Stimulated activated CD4-positive, alpha-beta T cell treated with anti-CD3 and anti-CD28 coated beads, Interleukin-4, amount 100 ng/mL, for 24 hours (primary cell): ENCODE measurements around the gene MRGPRF.
A peak's percentile ranks its signal among the peaks of the same experiment; 100 is the strongest.

ENCODE experiments used
- DNase-seq: peaks from one replicate; pipeline ENCODE4 v3.0.0-alpha.2; 2020

The MRGPRF gene

DNA sequence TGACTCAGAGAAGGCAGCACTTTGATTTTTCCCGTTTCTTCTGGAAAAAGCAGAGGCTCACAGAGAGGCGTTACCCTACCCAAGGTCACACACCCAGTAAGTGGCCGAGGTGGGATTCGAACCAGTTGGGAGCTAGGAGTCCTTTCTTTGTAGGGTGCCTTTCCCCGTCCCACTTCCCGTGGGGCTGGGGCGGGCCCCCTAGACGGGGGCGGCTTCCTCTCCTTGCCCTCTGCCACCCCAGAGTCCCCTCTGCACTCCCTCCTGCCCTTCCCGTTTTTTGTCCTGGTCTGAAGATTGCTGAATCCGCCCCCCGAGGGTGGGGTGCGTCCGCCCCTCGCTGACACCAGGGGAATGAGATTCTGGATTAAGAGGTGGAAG is 36.4 kb upstream of the MRGPRF start:
- peak; percentile 24 for DNase-seq

DNA sequence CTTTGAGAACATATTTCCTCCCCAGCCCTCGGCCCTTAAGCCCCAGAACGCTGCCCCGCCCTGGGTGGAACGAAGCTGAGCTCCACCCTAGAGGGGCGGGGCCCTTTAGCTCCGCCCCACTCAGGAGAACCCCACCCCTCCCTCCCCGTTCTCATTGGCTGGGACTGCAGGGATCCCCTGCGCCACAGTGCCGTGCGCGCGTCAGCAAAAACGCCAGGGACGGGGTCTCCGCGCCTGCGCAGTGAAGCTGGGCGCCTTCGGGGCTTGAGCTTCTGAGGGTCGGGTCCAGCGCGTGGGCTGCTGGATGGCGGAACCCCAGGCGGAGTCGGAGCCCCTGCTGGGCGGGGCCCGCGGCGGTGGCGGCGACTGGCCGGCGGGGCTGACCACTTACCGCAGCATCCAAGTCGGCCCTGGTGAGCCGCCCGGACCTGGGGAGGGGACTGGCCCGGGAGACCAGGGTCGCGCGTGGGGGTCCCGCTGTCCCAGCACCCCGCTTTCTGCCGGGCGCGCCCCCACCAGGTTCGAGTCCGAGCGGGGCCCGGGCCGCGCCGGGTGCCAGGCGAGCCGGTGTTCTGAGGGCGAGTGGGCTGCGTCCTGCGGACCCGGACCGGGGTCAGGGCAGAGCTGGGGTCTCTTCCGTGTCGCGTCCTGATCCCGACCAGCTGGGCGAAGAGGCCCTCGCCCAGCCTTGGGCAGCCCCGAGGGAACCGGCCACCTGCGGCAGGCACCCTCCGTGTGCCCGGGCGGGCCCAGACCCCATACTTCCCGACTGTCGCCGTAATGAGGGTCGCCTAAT is 35.8 kb upstream of the MRGPRF start, which contains the start of gene TPCN2:
Gene TPCN2, plus strand, starts transcription at position 239 of the 796 bp plus-strand sequence. Its CDS starts 66 bp downstream, at position 305.
- DNase-seq, result peak; percentile 90

DNA sequence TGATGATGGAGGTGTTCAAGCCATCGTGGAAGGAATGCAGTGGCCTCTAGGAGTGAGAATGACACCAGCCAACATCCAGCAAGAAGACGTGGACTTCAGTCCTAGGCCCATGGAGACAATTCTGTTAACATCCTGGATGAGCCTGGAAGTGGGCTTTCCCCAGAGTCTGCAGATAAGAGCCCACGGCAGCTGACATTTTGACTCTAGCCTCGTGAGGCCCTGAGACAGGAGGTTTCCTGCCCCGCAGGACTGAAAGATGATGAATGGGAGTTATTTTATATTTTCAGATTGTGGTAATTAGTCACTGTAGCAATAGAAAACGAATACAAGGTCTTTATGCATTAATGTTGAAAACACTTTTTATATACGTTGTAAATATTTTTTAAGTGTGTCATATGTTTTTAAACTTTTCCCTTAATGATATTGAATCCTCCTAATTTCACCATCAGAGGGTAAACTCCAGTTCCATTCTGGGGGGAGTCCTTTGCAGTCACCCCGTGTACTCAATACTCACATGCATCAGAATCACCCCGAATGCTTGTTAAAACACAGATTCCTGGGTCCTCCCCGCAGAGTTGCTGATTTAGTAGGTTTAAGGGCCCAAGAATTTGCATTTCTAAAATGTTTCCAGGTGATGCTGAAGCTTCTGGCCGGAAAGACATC is 35.1 kb upstream of the MRGPRF start:
- no peak for DNase-seq

DNA sequence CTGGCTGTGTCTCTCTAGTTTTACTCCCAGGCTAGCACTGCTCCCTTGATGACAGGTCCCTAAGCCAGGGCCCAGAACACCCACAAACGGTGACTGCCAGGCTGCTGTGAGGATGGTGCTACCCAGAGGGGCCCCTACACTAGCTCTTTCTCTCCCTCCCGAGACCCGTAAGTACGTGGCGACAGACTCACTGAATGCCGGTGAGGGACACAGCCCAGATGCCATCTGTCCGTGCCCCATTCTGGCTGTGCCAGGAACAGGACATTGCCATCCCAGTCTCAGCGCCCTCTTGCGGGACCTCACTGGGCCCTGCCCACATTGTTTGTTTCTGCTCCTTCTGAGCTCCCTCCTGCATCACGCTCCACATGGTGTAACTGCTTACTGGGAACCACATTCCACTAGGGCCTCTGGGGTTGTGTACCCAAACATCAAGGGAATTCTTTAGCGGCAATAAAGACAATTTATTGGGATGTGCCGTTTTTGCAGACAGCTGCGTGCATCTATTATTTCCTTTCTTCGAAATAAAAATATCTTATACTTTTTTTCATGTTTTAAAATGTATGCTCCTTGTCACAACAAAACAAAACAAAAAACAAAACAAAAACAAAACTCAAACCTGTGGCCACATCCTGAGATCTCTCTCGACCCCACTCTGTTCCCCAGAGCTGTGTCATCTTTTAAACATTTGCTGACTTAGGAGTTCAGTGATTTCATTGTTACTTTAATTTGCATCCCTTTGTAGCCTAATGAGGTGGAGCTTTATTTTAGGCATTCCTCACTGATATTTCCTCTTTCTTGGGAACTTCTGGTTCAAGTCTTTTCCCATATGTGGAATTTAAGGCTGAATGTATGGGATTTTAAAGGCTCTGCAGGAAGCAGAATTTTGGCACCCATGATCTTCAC is 31.3 kb upstream of the MRGPRF start:
- DNase-seq, result no peak

DNA sequence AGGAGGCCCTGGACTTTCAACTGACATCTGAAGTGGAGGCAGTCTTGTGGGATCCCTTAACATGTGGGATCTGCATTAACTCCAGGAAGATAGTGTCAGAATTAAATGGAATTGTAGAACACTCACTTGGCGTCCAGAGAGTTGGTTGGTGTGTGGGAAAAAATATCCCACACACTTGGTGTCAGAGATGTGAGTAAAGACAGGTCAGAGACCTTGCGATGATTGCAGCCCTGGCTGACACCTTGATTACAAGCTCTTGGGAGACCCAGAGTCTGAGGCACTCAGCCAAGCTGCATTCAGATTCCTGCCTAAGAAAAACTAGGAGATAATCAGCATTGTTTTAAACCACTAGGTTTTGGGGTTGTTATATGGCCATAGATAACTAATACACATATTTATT is 28.5 kb upstream of the MRGPRF start:
- no peak for DNase-seq

DNA sequence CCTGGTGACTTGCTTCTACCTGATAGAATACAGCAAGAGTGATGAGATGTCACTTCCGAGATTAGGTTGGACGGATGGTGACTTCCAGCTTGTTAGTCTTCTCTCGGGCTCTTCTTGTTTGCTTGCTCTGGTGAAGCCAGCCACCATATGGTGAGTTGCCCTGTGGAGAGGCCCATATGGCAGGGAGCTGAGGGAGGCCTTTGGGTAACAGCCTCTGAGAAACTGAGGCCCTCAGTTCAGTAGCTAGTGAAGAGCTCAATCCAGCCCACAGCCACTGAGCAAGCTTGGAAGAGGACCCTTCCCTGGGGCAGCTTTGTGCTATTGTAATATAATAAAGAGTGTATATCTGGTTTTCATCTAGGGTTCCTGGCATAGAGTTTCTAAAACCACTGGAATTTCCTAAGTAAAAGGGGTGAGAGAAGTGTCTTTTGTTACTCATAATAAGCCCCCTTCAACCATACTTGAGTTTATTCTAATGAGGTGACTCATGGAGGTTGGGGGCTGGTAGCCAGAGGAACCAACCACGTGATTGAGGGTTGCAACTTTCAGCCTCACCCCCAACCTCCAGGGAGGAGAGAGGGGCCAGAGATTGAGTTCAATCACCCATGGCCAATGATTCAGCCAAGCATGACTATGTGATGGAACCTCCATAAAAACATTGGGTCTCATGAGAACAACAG is 27.7 kb upstream of the MRGPRF start:
- DNase-seq, result peak; percentile 30

DNA sequence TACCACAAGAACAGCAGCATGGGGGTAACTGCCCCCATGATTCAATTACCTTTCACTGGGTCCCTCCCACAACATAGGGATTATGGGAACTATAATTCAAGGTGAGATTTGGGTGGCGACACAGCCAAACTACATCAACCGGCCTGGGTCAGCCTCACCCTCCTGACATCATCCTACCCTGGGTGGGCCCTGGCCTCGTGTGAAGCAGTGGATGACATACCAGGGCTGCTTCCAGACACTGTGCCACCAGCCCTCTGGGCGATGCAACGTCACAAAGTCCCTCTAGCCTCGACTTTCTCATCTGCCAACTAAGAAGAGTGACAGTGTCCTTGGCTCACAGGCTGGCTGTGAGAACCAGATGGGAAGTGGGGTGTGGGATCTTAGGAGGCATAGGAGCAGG is 27.0 kb upstream of the MRGPRF start:
- DNase-seq, result no peak

DNA sequence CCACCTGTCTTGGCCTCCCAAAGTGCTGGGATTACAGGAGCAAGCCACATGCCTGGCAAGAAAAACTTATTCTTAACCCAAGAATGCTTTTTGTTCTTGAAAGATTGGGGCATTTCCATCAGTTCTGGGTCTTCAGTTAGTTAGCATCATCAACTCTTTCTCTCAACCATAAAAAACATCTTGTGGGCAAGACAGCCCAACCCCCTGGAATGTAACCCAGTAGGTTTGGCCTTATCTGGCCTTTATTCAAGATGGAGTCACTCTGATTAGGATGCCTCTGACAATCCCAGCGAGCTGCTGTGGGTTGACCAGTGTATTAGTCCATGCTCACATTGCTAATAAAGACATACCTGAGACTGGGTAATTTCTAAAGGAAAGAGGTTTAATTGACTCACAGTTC is 26.5 kb upstream of the MRGPRF start:
- DNase-seq, result no peak

DNA sequence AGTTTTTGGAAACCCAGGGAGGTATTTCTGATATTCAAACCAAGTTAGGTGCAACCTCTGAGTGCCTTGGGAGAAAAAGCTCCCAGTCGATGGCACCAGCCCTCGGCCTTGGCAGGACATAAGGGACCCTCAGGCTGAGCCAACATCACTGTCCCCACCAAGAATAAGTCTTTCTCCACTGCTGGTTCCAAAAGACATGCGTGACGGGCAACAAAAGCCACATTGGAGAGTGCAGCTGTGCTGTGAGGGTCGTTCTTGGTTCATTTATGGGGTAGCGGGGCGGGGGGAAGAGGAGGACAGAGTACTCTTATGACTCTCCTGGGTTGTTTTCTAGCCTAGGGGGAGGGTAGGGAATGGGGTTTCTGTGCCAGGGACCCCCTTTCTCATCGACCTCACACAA is 24.5 kb upstream of the MRGPRF start:
- no peak for DNase-seq

DNA sequence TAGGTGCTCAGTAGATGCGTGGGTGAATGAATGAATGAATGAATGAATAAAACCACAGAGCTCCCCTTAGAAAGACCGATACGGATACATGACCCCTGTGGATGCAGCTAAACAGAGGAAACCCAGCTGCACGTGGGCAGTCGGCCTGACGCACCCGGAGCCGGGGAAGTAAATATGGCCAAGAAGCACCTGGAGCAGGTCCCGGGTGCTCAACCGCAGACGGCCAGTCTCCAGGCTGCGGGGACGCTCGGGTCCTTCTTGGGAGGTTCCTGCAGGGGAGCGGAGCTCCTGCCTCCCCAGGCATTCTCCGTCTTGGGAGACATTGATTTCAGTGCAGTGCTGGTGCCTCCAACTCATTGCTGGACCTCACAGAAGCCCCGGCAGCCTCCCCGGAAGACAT is 24.0 kb upstream of the MRGPRF start:
- DNase-seq, result no peak

DNA sequence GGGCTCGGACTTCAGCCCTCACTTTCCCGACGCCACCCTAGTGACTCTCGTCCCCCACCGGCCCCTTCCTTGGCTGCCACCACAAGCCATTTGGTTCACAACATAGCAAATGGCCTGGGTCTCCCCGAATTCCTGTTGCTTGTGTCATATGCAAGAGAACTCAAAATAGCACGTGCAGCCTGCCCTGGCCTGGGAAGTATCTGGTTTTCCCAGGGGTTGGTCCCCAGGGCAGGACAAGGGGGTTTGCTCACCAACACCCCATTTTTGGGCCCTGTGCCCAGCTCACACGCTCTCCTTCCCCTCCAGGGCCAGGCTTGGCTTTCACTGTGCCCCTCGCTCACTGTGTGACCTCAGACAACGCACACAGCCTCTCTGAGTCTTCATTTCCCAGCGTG is 22.9 kb upstream of the MRGPRF start:
- DNase-seq, result no peak

DNA sequence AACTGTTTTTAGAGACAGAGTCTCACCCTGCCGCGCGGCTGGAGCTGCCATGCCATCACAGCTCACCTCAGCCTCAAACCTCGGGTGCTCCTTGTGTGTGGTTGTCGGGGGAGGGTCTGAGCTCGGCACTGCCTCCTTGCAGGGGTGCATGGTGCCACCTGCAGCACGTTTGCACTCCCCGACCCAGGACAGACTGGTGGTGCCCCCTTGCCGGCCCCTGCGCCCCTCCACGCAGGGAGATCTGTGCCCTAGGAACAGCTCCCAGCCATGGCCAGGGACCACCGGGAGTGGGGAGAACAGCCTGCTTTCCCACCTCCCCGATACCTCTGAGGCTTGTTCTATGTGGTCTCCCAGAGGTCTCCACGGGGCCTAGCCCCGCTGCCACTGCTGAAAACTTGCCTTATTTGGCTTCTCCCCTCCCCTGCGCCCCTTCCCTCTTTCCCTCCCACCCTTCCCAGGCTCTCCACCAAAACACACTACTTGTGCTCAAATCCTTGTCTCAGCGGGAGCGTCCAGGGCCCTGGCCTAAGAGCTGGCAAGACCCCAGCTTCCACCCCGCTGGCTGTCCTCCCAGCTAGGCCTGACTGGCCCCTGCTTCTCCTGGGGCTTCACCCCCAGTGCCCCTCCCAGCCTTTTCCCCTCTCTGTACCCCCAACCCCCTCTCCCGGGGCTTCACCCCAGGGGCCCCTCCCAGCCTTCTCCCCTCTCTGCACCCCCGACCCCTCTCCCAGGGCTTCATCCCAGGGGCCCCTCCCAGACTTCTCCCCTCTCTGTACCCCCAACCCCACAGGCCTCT is 22.3 kb upstream of the MRGPRF start:
- no peak for DNase-seq

DNA sequence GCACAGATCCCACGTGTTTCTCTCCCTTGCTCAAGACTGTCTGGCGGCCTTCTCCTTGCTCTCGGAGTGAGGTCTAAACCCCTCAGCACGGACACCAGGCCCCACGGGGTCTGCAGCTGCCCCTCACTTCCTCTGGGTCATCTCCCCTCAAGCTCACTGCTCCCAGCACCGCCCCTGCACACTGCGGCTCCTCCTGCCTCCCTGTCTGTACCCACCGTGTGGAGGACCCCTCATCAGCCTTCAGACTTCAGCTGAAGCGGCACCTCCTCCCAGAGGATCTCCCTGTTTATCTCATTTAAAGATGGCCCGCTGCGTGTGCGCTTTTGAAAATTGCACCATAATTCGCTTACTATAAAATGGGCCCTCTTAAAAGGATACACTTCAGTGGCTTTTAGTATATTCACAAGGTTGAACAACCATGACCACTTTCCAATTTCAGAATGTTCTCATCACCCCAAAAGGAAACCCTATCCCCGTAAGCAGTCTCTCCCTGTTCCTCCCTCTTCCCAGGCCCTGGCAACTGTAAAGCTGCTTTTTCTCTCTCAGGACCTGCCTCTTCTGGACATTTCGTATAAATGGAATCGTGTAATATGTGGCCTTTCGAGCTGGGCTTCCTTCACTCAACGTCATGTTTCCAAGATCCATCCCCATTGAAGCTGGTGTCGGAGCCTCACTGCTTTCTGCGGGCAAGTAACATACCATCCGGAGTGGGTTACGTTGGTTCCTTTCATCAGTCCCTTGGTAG is 21.2 kb upstream of the MRGPRF start:
- no peak for DNase-seq

DNA sequence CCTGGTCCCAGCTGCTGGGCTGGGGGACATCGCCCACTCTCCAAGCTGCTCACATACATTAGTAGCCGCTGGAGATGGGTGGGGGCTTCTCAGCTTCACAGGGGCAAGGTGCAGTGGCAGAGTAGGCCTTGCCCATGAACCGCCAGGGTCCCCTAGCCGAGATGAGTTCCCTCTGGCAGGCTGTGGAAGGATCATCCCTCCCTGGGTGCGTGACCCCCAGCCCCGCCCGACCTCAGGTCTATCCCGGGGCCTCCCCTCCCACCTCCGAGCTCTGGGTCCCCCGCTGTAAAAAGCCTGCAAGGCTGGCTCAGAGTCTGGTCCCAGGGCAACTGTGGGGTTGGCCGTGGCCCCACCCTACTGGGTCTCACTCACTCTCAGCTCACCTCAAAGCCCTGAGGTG is 20.4 kb upstream of the MRGPRF start:
- no peak for DNase-seq

DNA sequence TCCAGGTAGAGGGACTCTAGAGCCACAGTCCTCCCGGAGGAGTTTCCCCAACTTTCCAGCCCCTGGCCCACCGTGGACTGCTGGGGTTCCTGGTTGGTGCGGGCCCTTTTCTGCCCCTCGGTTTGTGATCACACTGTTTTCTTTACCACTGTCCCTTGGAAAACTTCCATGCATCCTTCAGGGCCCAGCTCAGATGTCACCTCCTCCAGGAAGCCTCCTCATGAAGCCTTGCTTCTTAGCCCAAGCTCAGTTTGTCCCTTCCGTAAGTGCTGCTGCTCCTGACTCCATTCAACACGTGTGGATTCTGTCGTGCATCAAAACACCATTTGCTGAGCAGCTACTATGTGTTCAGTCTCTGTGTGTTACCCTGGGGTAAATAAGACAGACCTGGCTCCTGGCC is 19.8 kb upstream of the MRGPRF start:
- no peak for DNase-seq

DNA sequence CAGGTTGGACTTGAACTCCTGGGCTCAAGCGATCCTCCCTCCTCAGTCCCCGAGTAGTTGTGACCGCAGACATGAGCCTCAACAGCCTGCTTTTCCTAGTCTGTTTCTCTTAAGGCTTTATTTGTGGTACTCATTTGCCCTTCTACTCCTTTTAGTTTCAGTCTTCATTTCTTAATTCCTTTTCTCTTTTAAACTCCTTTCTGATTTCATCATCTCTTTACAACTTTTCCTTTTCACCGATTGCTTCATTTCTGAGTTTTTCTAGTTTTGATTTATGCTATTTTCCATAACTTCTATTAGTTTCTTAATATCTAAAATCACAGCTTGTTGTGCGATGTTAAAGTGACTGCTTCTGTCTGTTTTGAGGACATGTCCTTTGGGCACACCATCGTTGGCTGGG is 17.3 kb upstream of the MRGPRF start:
- no peak for DNase-seq

DNA sequence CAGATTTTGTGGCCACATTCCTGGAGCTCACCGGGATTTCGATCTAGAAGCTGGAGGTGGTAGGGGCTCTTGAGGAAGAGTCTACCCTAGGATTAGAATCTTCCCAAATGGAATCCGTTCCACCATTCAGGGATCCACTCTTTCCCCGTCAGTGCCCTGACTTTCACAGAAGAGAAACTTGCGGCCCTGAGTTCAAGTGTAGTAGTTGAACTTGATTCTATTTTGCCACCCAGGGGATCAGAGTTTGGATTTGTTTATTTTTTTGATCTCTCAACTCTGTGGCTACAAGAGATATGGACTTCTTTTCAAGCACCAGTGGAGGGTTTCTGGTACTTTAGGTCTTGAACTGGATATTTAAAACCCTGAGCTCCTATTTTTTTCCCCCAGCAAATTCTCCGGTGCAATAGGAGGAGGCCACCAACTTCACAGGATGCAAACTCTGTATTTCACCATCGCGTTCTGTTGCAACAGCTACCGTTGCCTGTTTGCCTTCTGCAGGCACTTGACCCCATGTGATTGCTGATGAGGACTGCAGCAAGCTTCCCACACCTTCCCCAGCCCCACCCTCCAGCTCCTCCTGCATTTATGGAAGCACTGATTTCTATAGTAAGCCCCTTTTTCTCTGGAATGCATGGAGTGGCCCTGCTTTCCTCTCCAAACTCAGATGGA is 14.8 kb upstream of the MRGPRF start:
- DNase-seq, result no peak

DNA sequence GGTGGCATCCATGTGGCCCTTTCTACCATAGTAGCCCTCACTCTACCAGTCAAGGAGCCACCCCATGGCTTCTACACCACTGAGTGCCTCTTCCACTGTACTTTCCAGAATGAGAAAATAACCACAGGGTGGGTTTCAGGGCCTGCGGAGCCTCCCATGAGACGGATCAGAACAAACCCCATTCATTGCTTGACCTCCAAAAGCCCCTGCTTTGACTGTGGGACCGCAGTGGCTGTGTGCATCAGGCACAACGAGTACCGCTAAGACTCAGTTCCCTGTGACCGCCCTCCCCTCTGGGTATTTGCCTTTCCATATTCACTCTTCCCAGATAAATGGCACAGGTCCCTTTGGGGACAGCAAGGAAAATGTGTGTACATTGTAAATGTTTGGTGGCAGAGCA is 11.5 kb upstream of the MRGPRF start:
- no peak for DNase-seq

DNA sequence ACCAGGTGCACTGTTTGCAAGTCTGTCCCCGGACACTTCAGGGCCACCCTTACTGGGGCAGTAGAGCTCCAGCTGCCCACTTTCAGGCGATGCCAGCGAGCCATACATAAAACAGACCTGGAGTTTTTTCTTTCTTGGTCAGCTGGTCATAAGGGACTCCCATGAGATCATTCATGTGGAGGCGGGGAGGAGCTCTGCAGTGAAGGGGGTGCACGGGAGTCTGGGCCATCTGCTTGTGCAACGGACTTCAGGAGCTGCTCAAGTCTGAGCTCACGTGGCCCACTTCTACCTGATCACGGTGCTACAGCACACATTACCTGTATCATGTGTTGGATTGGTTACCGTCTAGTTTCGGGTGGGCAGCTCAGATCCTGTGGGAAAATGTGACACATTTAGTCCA is 9.2 kb upstream of the MRGPRF start:
- no peak for DNase-seq

DNA sequence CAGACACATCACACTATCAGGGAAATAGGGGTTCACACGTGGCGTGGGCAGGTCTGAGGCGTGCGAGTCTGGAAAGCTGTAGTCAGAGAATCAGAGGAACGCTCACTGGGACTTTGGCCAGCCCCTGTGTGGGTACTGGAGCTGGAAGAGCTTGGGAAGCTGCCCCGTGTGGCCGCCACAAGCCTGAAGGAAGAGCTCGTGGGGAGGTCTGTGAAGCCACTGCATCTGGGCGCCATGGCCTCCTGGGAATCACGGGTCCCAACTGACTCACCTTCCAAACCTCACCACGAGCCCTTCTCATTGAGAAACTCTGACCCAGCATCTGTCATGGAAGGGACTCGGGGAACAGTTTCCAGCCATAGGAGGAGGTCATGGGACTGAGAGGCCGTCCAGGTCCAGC is 5.9 kb upstream of the MRGPRF start:
- no peak for DNase-seq

DNA sequence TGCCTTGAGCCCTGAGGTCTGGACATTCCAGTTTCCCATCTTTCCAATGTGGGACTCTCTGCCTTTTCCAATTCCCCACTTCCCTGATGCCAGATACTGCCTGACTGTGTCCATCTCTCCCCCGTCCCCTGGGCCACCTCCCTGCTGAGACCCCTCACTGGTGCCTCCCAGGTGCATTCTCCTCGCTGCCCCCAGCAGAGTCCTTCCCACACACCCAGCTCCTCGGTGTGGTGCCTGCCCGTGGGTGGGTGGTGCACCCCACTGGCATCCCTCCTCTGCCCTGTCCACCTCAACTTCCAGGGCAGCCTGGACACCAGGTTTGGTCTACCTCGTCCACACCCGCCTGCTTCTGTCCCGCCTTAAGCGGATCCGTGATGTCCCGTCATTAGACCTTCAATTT is 4.9 kb upstream of the MRGPRF start:
- no peak for DNase-seq
